Chondrocyte (in vitro differentiated cells): ENCODE measurements around the gene SERPINH1. TPM values are rescaled to one million over a fixed set of nuclear protein-coding genes. Genes with fewer than 3 reads are reported as not detected.
A peak's percentile ranks its signal among the peaks of the same experiment; 100 is the strongest.

ENCODE experiments used
- DNase-seq: peaks from one replicate; pipeline ENCODE4 v3.0.0; 2021; ENCODE audit warnings: mixed read lengths, low spot score
- H3K27ac Mint-ChIP-seq: one replicate; pipeline ENCODE4 v1.8.0; 2021; ENCODE audit warnings: mild to moderate bottlenecking, moderate library complexity, mixed read lengths; ENCODE audit not compliant: unreplicated experiment
- H3K27me3 Mint-ChIP-seq: 2 replicates; pipeline ENCODE4 v1.8.0; 2021; ENCODE audit warnings: low read depth, mixed read lengths
- H3K36me3 Mint-ChIP-seq: 2 replicates; pipeline ENCODE4 v1.8.0; 2021; ENCODE audit warnings: low read depth, mixed read lengths
- H3K4me1 Mint-ChIP-seq: 2 replicates; pipeline ENCODE4 v1.8.0; 2021; ENCODE audit warnings: low read depth, mild to moderate bottlenecking, mixed read lengths
- H3K4me3 Mint-ChIP-seq: one replicate; pipeline ENCODE4 v1.8.0; 2021; ENCODE audit warnings: mild to moderate bottlenecking, moderate library complexity, mixed read lengths; ENCODE audit not compliant: unreplicated experiment
- H3K9me3 Mint-ChIP-seq: 2 replicates; pipeline ENCODE4 v1.8.0; 2021; ENCODE audit warnings: low read depth, mixed read lengths
- CTCF ChIP-seq: fragments of 200-600 bp; sonication (generic); IDR thresholded peaks from 2 replicates; pipeline ENCODE4 v1.5.0; 2021; ENCODE audit warnings: antibody characterized with exemption, mild to moderate bottlenecking, moderate library complexity
- long read RNA-seq: library from polyadenylated mRNA; stranded (forward); transcript quantifications from one replicate; pipeline ENCODE4 v2.0.0, GENCODE V29; 2021
- total RNA-seq: library from RNA; stranded (reverse); gene quantifications from 3 replicates; pipeline ENCODE4 v1.2.1, GENCODE V29; 2021

Gene SERPINH1
- 1,000 to 1,204 TPM (median 1,170 TPM) in 3 replicates for total RNA-seq
- long read RNA-seq, transcript SERPINH1-201 (5 exons, 2,225 nt), result major isoform, 691 of 789 reads
- long read RNA-seq, partial matches to known transcripts, result 83 of 789 reads
- long read RNA-seq, other reads (novel, unspliced or antisense), result 10 of 789 reads

GRCh38 chr11:75562048-75562835 lies at the start of gene SERPINH1:
Gene SERPINH1 (plus strand): TSS chr11:75562253. CDS start chr11:75566350, 4,097 bp downstream.
- Mint-ChIP-seq H3K4me1 (peaks cover 75% of the 10 kb centered on the region), H3K4me3 (peak within 1 kb of the TSS; percentile 99), H3K27ac (peak within 1 kb of the TSS; percentile 99), H3K27me3 (no peaks in the 10 kb centered on the region), H3K9me3 (no peaks in the 10 kb centered on the region), H3K36me3 (peaks cover 20% of the 10 kb centered on the region)
- TF ChIP-seq CTCF, result no peak
- DNase-seq, result no peak

- no peak for DNase-seq
- no peaks in the 10 kb centered on the region for H3K27me3 Mint-ChIP-seq
- H3K9me3 Mint-ChIP-seq, result no peaks in the 10 kb centered on the region
- H3K4me3 Mint-ChIP-seq, result no peak overlapping the region
- H3K4me1 Mint-ChIP-seq, result no peaks in the 10 kb centered on the region
- H3K36me3 Mint-ChIP-seq, result peaks cover 2% of the 10 kb centered on the region
- H3K27ac Mint-ChIP-seq, result no peak overlapping the region
- TF ChIP-seq CTCF, result no peak
Observed at GRCh38 chr11:75513250-75513649, 48.8 kb upstream of the SERPINH1 start.

GRCh38 chr11:75514596-75514995 lies 47.5 kb upstream of the SERPINH1 start:
- TF ChIP-seq CTCF, result no peak
- no peak overlapping the region for H3K27ac Mint-ChIP-seq
- no peaks in the 10 kb centered on the region for H3K9me3 Mint-ChIP-seq

GRCh38 chr11:75516140-75516539 lies 45.9 kb upstream of the SERPINH1 start:
- no peak for TF ChIP-seq CTCF
- H3K36me3 Mint-ChIP-seq, result peaks cover 2% of the 10 kb centered on the region
- H3K9me3 Mint-ChIP-seq, result no peaks in the 10 kb centered on the region
- no peaks in the 10 kb centered on the region for H3K4me1 Mint-ChIP-seq
- no peak overlapping the region for H3K4me3 Mint-ChIP-seq
- no peak overlapping the region for H3K27ac Mint-ChIP-seq
- no peaks in the 10 kb centered on the region for H3K27me3 Mint-ChIP-seq
- no peak for DNase-seq

More at GRCh38 chr11:75514596-75514995, 47.5 kb upstream of the SERPINH1 start:
- peaks cover 2% of the 10 kb centered on the region for H3K36me3 Mint-ChIP-seq
- no peaks in the 10 kb centered on the region for H3K27me3 Mint-ChIP-seq
- H3K4me1 Mint-ChIP-seq, result no peaks in the 10 kb centered on the region
- DNase-seq, result no peak
- no peak overlapping the region for H3K4me3 Mint-ChIP-seq

GRCh38 chr11:75516886-75517285 lies 45.2 kb upstream of the SERPINH1 start:
- no peak for TF ChIP-seq CTCF
- no peaks in the 10 kb centered on the region for H3K9me3 Mint-ChIP-seq

More at GRCh38 chr11:75516886-75517285, 45.2 kb upstream of the SERPINH1 start:
- Mint-ChIP-seq H3K36me3 (peaks cover 2% of the 10 kb centered on the region), H3K4me1 (no peaks in the 10 kb centered on the region), H3K27ac (no peak overlapping the region), H3K27me3 (no peaks in the 10 kb centered on the region), H3K4me3 (no peak overlapping the region)
- DNase-seq, result no peak
